Measurements from ENCODE around the gene LYST.
"Not testable (repeated sequence)": the region's sequence is repeated elsewhere in the genome, so short reads cannot be mapped to it uniquely, and the experiment has no call there.

The LYST gene

GRCh38 chr1:235855811-235856429 lies 10.8 kb downstream of the LYST start:
- DNase-seq: no peak

- no peak for DNase-seq
Measured at GRCh38 chr1:235854347-235854746, 12.4 kb downstream of the LYST start.

- DNase-seq: no peak
Measured at GRCh38 chr1:235853653-235854052, 13.1 kb downstream of the LYST start.

- DNase-seq: no peak
Measured at GRCh38 chr1:235852887-235853286, 13.8 kb downstream of the LYST start.

GRCh38 chr1:235851939-235852338 lies 14.8 kb downstream of the LYST start:
- no peak for DNase-seq

- not testable (repeated sequence) for DNase-seq
Measured at GRCh38 chr1:235848251-235848650, 18.5 kb downstream of the LYST start.

- not testable (repeated sequence) for DNase-seq
Measured at GRCh38 chr1:235845656-235846107, 21.0 kb downstream of the LYST start.

- no peak for DNase-seq
Measured at GRCh38 chr1:235844776-235845175, 21.9 kb downstream of the LYST start.

GRCh38 chr1:235843461-235843961 lies 23.2 kb downstream of the LYST start:
- no peak for DNase-seq

GRCh38 chr1:235841938-235842545 lies 24.7 kb downstream of the LYST start:
- no peak for DNase-seq

- DNase-seq: no peak
Measured at GRCh38 chr1:235838021-235838420, 28.7 kb downstream of the LYST start.

- no peak for DNase-seq
Measured at GRCh38 chr1:235835226-235835625, 31.5 kb downstream of the LYST start.

- DNase-seq: no peak
Measured at GRCh38 chr1:235834620-235835019, 32.1 kb downstream of the LYST start.

GRCh38 chr1:235832011-235832410 lies 34.7 kb downstream of the LYST start:
- no peak for DNase-seq

- DNase-seq: no peak
Measured at GRCh38 chr1:235831148-235831547, 35.6 kb downstream of the LYST start.

- DNase-seq: no peak
Measured at GRCh38 chr1:235826102-235826854, 40.4 kb downstream of the LYST start.

GRCh38 chr1:235825229-235825628 lies 41.5 kb downstream of the LYST start:
- no peak for DNase-seq

- DNase-seq: no peak
Measured at GRCh38 chr1:235823684-235824083, 43.0 kb downstream of the LYST start.

GRCh38 chr1:235822685-235823084 lies 44.0 kb downstream of the LYST start:
- no peak for DNase-seq

- DNase-seq: no peak
Measured at GRCh38 chr1:235821361-235821981, 45.2 kb downstream of the LYST start.

GRCh38 chr1:235820061-235820460 lies 46.6 kb downstream of the LYST start:
- DNase-seq: no peak

- no peak for DNase-seq
Measured at GRCh38 chr1:235818632-235819136, 48.0 kb downstream of the LYST start.

- no peak for DNase-seq
Measured at GRCh38 chr1:235817101-235817728, 49.5 kb downstream of the LYST start.
